Measurements from ENCODE around the gene MAT1A.
"Not testable (repeated sequence)": the region's sequence is repeated elsewhere in the genome, so short reads cannot be mapped to it uniquely, and the experiment has no call there.

Gene MAT1A

DNA sequence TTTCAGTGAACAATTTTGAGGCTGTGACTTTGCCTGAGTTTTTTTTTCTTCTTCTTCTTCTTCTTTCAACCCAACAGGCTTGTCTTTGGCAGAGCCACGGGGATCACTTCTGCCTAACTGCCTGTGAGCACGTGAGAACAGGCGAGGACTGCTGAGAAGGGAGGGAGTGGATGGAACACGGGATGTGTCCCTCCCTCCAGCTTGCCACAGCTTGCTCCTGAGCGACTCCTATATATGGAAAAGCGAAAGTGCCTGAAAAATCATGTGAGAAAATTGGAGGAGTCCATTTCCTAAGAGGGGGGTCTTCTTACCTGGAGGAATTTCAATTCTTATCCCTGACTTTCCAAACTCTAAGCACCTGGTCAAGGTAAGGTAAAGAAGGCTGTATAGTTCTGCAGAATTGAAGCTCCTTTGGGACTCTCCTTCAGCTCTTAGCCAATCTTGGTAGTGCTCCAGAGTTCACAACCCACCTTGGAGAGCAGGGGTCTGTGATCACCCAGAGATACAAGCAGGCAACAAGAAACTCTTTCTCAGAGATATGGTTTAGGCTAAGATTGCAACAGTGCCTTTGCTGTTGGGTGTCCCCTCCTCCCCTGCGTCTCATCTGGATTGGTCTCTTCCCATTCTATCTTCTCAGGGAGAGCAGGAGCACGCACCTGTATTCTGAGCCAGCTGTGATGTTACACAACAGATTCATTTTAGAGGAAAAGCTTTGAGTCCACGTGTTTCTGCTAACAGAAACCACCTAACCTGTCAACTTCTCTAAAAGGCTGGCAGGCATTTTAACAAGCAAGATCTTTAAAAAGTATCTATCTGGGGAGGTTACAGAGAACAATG, at the start of gene MAT1A:
Gene MAT1A (minus strand): TSS at position 208 of the 837 bp plus-strand sequence. CDS start 235 bp downstream, outside the sequence.
- DNase-seq = no peak

DNA sequence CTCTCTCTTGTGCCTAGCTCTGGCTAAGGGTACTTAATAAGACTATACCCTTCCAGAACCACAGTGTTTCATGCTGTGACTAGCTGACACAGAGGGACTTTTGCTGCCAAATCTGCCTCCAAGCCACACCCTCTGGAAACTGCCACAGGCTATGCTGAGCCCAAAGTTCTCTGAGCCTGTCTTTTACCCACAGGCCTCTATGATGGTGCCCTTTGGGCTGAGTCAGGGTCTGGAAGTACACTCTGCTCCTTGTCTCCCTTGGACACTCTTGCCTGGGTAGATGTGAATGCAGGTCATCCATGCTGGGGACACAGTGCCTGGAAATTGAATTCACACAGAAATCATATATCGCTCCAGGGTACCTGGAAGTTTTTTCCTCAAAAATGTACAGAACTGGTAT, 44.5 kb upstream of the MAT1A start:
- no peak for DNase-seq

GRCh38 chr10:80324891-80325364, 35.5 kb upstream of the MAT1A start:
- DNase-seq = no peak

- DNase-seq = no peak
Observed at GRCh38 chr10:80324086-80324485, 34.6 kb upstream of the MAT1A start.

GRCh38 chr10:80323311-80323710, 33.9 kb upstream of the MAT1A start:
- no peak for DNase-seq

DNA sequence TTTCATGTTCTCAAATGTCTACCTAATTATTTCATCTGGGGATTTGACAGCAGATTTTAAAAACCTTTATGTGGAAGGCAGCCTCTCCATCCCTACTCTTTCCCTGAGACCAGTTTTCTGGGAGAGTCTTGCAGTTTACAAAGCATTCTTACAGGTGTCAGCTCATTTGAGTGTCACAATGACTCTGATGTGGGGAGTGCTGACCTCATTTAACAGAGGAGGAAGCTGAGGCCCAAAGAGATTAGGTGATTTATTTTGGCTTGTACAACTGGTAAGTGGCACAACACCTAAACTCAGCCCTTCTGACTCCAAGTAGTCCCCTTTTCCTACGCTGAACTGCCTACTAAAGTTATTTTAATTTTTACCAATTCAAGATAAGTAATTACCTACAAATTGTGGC, 33.3 kb upstream of the MAT1A start:
- DNase-seq = no peak

DNA sequence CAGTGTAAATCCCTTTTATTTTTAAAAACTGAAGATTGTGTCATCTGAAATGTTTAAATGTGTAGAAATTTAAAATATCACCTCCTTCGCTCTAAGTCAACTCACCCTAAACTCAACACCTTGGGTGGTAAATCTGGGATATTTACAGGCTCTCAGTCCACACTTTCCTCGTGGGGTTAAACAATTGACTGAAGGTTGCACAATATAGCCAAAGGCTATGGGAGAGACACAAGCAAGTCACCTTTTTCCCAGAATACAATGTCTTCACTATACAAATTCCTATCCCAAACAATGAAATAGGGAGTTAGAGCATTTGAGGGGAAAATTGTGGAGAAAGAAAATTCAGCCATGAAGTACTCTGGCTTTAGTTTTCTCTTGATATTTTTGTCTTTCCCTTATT, 32.7 kb upstream of the MAT1A start:
- no peak for DNase-seq

DNA sequence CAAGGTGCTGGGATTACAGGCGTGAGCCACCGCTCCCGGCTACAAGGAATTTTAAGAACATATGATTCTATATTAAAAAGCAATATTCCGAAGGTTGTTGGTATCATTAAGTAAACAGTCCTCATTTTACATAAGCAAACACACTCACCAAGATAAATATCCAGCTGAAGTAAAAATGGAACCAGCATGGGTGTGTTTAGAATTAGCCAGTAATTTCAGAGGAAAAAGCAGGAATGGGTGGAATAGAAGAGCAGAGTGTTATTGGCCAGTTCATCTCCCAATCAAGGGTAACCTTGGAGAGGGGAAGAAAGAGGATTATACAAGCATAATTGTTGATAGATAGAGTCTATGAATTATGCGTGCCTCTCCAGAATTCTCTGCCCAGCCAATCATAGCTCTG, 31.7 kb upstream of the MAT1A start:
- DNase-seq = no peak

DNA sequence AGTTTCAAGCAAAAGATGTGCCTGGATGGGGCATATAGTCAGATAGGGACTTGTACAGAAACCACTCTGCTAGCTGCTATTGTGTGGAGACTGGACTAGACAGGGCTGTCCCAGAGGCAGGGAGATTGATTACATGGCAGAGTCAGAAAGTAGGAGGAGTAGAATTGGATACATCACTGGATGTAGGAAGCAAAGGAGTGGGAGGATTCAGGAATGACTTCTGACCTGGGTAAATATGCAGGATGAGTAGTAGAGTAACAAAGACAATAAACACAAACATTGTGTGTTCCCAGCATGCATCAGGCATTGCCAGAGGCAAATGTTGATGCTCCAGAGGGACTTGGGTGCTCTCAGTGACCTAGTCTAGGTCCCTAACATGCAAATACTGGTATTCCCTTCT, 30.9 kb upstream of the MAT1A start:
- DNase-seq = no peak

DNA sequence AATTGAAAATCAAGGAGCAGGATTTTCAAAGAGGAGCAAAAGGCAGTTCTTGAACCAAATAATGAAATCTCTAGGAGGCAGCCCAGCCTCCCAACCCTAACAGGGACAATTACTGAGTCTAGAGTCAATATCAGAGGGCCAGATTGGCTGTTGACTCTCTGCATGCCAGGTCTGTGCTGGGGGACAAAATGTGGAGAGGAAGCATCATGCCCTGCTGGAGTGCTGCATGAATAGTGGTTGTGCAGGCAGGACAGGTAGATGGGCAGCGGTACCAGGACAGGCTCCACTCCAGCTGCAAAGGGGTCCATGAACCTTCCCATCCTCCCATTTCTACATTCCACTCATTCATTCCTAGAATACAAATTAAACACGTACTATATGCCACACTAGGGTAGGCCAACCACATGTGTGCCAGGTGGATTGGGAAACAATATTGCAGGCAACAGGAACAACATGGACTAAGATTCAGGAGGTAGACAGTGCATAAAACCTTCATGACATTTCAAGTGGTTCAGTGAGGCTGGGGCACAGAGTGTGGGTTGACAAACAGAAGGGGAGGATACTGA, 30.4 kb upstream of the MAT1A start:
- DNase-seq = no peak

DNA sequence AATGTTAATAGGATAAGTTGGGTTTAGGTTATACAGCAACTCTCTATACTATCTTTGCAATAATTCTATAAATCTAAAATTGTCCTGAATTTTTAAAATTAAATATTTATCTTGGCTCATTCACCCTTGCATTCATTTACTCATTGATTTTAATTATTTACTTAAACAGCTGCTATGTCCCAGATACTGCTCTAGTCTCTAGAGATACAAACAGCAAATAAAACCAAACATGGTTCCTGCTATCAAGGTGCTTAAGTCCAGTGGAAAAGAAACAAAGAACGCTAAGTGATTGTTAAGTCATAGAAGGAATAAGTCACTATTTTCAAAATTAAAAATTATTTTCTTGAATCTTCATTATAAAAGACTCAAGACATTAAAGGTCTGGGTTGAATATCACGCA, 29.9 kb upstream of the MAT1A start:
- no peak for DNase-seq

DNA sequence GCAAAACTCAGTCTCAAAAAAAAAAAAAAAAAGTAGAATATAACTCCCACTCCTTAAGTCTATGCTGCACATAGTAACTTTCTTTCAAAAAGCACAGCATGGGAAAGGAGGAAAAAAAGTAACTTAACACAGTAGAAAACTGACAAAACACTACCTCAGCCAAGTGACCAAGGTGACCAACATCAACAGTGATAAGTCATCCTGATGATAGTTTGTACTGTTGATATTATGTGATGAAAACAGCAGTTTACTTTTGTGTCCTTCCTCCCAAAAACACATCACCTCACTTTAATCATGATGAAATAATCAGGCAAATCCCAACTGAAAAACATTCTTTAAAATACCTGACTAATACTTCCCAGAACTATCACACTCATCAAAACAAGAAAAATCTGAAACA, 29.3 kb upstream of the MAT1A start:
- no peak for DNase-seq

DNA sequence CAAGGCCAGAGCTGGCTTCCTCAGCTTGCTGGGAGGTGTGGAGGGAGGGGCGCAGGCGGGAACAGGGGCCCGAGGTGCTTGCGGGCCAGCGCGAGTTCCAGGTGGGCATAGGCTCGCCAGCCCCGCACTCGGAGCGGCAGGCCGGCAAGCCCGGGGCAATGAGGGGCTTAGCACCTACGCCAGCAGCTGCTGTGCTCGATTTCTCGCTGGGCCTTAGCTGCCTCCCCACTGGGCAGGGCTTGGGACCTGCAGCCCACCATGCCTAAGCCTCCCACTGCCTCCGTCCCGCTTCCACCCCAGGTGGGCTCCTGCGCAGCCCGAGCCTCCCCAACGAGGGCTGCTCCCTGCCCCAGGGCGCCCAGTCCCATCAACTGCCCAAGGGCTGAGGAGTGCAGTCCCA, 25.9 kb upstream of the MAT1A start:
- no peak for DNase-seq

DNA sequence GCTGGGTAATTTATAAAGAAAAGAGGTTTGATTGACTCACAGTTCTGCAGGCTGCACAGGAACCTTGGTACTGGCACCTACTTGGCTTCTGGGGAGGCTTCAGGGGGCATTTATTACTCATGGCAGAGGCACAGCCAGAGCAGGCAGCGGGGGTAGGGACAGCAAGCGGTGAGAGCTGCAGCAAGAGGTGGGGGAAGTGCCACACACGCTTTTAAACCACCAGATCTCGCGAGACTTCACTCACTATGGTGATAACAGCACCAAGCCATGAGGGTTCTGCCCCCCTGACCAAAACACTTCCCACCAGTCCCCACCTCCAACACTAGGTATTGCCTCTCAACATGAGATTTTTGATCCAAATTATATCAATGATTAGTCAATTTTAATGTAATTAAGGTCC, 24.1 kb upstream of the MAT1A start:
- DNase-seq = no peak

DNA sequence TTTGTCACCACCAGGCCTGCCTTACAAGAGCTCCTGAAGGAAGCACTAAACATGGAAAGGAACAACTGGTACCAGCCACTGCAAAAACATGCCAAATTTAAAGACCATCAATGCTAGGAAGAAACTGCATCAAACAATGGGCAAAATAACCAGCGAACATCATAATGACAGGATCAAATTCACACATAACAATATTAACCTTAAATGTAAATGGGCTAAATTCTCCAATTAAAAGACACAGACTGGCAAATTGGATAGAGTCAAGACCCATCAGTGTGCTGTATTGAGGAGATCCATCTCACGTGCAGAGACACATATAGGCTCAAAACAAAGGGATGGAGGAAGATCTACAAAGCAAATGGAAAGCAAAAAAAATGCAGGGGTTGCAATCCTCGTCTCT, 16.5 kb upstream of the MAT1A start:
- DNase-seq = not testable (repeated sequence)

DNA sequence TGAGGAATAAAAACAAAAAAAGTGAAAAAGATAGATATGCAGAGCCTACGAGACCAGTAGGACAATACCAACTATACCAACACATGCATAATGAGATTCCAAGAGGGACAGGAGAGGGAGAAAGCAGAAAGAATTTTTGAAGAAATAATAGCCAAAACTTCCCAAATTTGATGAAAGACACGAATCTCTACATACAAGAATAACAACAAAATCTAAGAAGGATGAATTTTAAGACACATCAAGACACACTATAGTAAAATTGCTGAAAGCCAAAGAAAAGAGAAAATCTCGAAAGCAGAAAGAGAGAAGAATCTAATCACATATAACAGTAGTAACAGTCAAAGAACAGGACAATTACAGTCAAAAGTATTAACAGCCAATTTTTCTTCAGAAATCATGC, 7.5 kb upstream of the MAT1A start:
- DNase-seq = no peak

- DNase-seq = no peak
Observed at GRCh38 chr10:80292607-80293239, 3.3 kb upstream of the MAT1A start.

- no peak for DNase-seq
Observed at GRCh38 chr10:80290474-80291220, 1.2 kb upstream of the MAT1A start.

DNA sequence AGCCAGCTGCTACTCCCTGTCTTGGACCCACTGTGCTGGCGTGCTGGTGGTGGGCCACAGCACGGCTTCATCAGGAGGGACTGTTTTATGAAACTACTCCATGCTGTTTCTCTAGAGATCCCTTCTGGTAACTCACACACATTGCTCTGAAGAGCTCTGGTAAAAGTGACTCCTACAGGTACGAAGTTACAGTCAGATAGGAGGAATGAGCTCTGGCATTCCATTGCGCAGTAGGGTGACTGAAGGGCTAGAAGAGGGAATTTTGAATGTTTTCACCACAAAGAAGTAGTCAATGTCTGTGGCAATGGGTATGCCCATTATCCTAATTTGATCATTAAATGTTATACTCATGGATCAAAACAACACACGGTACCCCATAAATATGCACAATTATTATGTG, 609 bp downstream of the MAT1A start:
- no peak for DNase-seq

GRCh38 chr10:80284522-80284921, 4.9 kb downstream of the MAT1A start:
- no peak for DNase-seq

- DNase-seq = no peak
Observed at GRCh38 chr10:80283536-80284199, 5.8 kb downstream of the MAT1A start.

DNA sequence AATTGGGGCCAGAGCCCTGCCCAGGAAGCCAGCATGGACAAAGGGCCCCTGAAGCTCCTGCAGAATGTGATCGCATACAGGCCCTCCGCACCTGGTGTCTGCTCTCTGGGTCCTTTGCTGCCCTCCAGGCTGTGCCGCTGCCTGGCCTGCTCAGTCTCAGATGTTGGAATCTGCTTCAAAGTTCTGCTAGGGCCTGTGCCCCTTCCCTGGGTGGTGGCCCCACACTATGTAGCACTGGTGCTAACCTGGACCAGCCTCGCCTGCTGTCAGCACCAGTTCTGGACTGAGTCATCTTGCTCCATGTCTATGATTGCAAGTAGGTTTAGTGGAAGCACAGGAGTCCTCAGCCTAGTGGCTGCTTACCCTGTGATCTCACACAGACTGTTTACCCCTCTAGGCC, 6.3 kb downstream of the MAT1A start:
- no peak for DNase-seq

Measured in GDM1 (cell line).